H9 (cell line): ENCODE results near the gene ABCB11. TPM values are rescaled to one million over a fixed set of nuclear protein-coding genes. Genes with fewer than 3 reads are reported as not detected.

Experiments used
- DNase-seq: peaks from one replicate; pipeline ENCODE4 v3.0.0-alpha.2; 2017
- H2AFZ ChIP-seq: one replicate; pipeline ENCODE4 v1.6.1; 2013; ENCODE audit warnings: mild to moderate bottlenecking, low read length, control low read depth, moderate library complexity
- H2AK5ac ChIP-seq: 2 replicates; pipeline ENCODE4 v1.6.1; 2013; ENCODE audit warnings: low read length, control low read depth, mixed read lengths; ENCODE audit not compliant: insufficient read length
- H2BK120ac ChIP-seq: one replicate; pipeline ENCODE4 v1.6.1; 2013; ENCODE audit warnings: low read depth, mild to moderate bottlenecking, low read length, control low read depth, inconsistent platforms; ENCODE audit not compliant: poor library complexity, severe bottlenecking
- H2BK12ac ChIP-seq: 2 replicates; pipeline ENCODE4 v1.6.1; 2013; ENCODE audit warnings: low read length, control low read depth, mixed read lengths, low read depth; ENCODE audit not compliant: insufficient read length
- H2BK15ac ChIP-seq: 2 replicates; pipeline ENCODE4 v1.6.1; 2013; ENCODE audit warnings: low read depth, low read length, control low read depth
- H2BK20ac ChIP-seq: one replicate; pipeline ENCODE4 v1.6.1; 2013; ENCODE audit warnings: low read depth, mild to moderate bottlenecking, low read length, control low read depth, inconsistent platforms; ENCODE audit not compliant: poor library complexity, severe bottlenecking
- H2BK5ac ChIP-seq: 2 replicates; pipeline ENCODE4 v1.6.1; 2013; ENCODE audit warnings: low read length, control low read depth, mixed read lengths; ENCODE audit not compliant: insufficient read length
- H3K14ac ChIP-seq: 2 replicates; pipeline ENCODE4 v1.6.1; 2013; ENCODE audit warnings: low read length, control low read depth; ENCODE audit not compliant: insufficient read depth
- H3K18ac ChIP-seq: 2 replicates; pipeline ENCODE4 v1.6.1; 2013; ENCODE audit warnings: low read depth, mild to moderate bottlenecking, mixed read lengths, low read length, control low read depth; ENCODE audit not compliant: insufficient read length
- H3K23ac ChIP-seq: 2 replicates; pipeline ENCODE4 v1.6.1; 2013; ENCODE audit warnings: low read length, control low read depth, mixed read lengths, low read depth; ENCODE audit not compliant: insufficient read length
- H3K23me2 ChIP-seq: 2 replicates; pipeline ENCODE4 v1.6.1; 2013; ENCODE audit warnings: low read depth, mild to moderate bottlenecking, mixed read lengths, low read length, control low read depth; ENCODE audit not compliant: insufficient read length, poor library complexity, severe bottlenecking
- H3K27ac ChIP-seq: 2 replicates; pipeline ENCODE4 v1.5.1; 2013; ENCODE audit warnings: low read length, control low read depth, mixed read lengths, low read depth; ENCODE audit not compliant: insufficient read length
- H3K27me3 ChIP-seq: 2 replicates; pipeline ENCODE4 v1.6.1; 2013; ENCODE audit warnings: low read length, control low read depth, inconsistent platforms; ENCODE audit not compliant: insufficient read depth
- H3K4ac ChIP-seq: 2 replicates; pipeline ENCODE4 v1.6.1; 2013; ENCODE audit warnings: low read depth, mild to moderate bottlenecking, control low read depth, inconsistent platforms, low read length, moderate library complexity
- H3K4me1 ChIP-seq: 2 replicates; pipeline ENCODE4 v1.6.1; 2013; ENCODE audit warnings: low read length, control low read depth, inconsistent platforms; ENCODE audit not compliant: insufficient read depth
- H3K4me2 ChIP-seq: 2 replicates; pipeline ENCODE4 v1.6.1; 2013; ENCODE audit warnings: low read length, control low read depth, mixed read lengths; ENCODE audit not compliant: insufficient read length, insufficient read depth
- H3K56ac ChIP-seq: 2 replicates; pipeline ENCODE4 v1.6.1; 2013; ENCODE audit warnings: low read depth, mild to moderate bottlenecking, mixed read lengths, low read length, control low read depth; ENCODE audit not compliant: insufficient read length
- H3K79me1 ChIP-seq: 2 replicates; pipeline ENCODE4 v1.6.1; 2013; ENCODE audit warnings: low read depth, mild to moderate bottlenecking, moderate library complexity, low read length, control low read depth, inconsistent platforms; ENCODE audit not compliant: insufficient read depth, poor library complexity, severe bottlenecking
- H3K79me2 ChIP-seq: 2 replicates; pipeline ENCODE4 v1.6.1; 2013; ENCODE audit warnings: low read length, control low read depth, inconsistent platforms; ENCODE audit not compliant: insufficient read depth
- H3K9ac ChIP-seq: 2 replicates; pipeline ENCODE4 v1.6.1; 2013; ENCODE audit warnings: low read length, control low read depth, mixed read lengths; ENCODE audit not compliant: insufficient read length; ENCODE audit errors: extremely low read depth
- H3K9me3 ChIP-seq: one replicate; pipeline ENCODE4 v1.6.1; 2013; ENCODE audit warnings: low read depth, low read length, inconsistent platforms; ENCODE audit not compliant: control insufficient read depth
- H3T11ph ChIP-seq: one replicate; pipeline ENCODE4 v1.6.1; 2013; ENCODE audit warnings: mild to moderate bottlenecking, low read length, control low read depth, inconsistent platforms
- H4K20me1 ChIP-seq: one replicate; pipeline ENCODE4 v1.6.1; 2013; ENCODE audit not compliant: control insufficient read depth, insufficient read length, insufficient read depth
- H4K5ac ChIP-seq: 2 replicates; pipeline ENCODE4 v1.6.1; 2013; ENCODE audit warnings: low read depth, mild to moderate bottlenecking, mixed read lengths, low read length, control low read depth; ENCODE audit not compliant: insufficient read length
- H4K8ac ChIP-seq: replicated peaks from 2 replicates; pipeline ENCODE4 v1.6.1; 2013; ENCODE audit warnings: low read length, control low read depth, mixed read lengths, low read depth; ENCODE audit not compliant: insufficient read length
- H4K91ac ChIP-seq: 2 replicates; pipeline ENCODE4 v1.6.1; 2013; ENCODE audit warnings: low read depth, mild to moderate bottlenecking, moderate library complexity, mixed read lengths, low read length, control low read depth; ENCODE audit not compliant: insufficient read length
- H3K27ac Mint-ChIP-seq, 3 experiments: 2 replicates in 2 of 3; 3 replicates in 1 of 3; pipeline ENCODE4 v1.8.0; 2020 to 2021; ENCODE audit warnings: mixed read lengths in 3 of 3, mild to moderate bottlenecking in 1 of 3, moderate library complexity in 1 of 3
- H3K27me3 Mint-ChIP-seq: 2 replicates; pipeline ENCODE4 v1.8.0; 2021; ENCODE audit warnings: low read depth, mild to moderate bottlenecking, moderate library complexity, mixed read lengths
- H3K36me3 Mint-ChIP-seq, 3 experiments: 2 replicates in 2 of 3; 3 replicates in 1 of 3; pipeline ENCODE4 v1.8.0; 2020 to 2021; ENCODE audit warnings: low read depth in 3 of 3, mixed read lengths in 3 of 3; ENCODE audit not compliant: insufficient read depth in 1 of 3
- H3K4me1 Mint-ChIP-seq, 2 experiments: 2 replicates each; pipeline ENCODE4 v1.8.0; 2020; ENCODE audit warnings: mixed read lengths in 2 of 2
- H3K4me3 Mint-ChIP-seq, 2 experiments: 2 replicates in 1 of 2; 3 replicates in 1 of 2; pipeline ENCODE4 v1.8.0; 2020 to 2021; ENCODE audit warnings: mild to moderate bottlenecking in 2 of 2, mixed read lengths in 2 of 2, moderate library complexity in 1 of 2
- H3K9me3 Mint-ChIP-seq, 2 experiments: 2 replicates in 1 of 2; 3 replicates in 1 of 2; pipeline ENCODE4 v1.8.0; 2020; ENCODE audit warnings: mild to moderate bottlenecking in 2 of 2, mixed read lengths in 2 of 2, moderate library complexity in 1 of 2
- WGBS: extraction: QIAGEN DNeasy Blood & Tissue Kit; methylation state at CpG from one replicate; pipeline ENCODE4 v1.1.7; 2013; ENCODE audit warnings: missing lambda C conversion rate, low lambda C conversion rate, mixed read lengths; ENCODE audit not compliant: insufficient read length; ENCODE audit errors: extremely low coverage; 5-methylcytosine and 5-hydroxymethylcytosine counted together
- total RNA-seq: library from RNA; stranded (reverse); gene quantifications from 2 replicates; pipeline ENCODE4 v1.2.1, GENCODE V29; 2021
- TF ChIP-seq, protein P1 (sequence below): fragments of 200-600 bp; sonication (generic); conservative IDR thresholded peaks from 3 replicates; pipeline ENCODE4 v1.8.0; 2021; ENCODE audit warnings: antibody characterized with exemption, mild to moderate bottlenecking

Gene ABCB11
- total RNA-seq, 1 experiment from 2014 or later, result not detected

DNA sequence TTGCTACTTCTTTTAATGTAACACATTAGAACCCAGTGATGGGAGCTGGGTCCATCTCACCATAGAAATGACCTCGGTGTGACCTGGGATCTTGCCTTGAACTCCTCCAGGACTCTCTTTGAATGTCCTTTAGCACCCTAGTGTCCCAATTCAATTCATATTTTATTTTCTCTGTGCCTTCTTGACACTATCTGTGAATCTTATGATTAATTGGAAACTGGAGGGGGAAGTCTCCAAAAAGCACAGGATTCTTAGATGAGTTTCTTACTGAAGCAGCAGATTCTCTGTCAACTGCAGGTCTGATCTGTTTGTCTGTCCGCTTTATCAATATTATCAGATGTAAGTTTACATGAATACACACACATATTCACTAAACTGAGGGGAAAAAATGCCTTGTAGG is 38.7 kb upstream of the ABCB11 start:
- H2AFZ ChIP-seq, result no peak overlapping the region
- Mint-ChIP-seq H3K4me1 (peaks cover 0 to 5% of the 10 kb centered on the region in 2 experiments; a peak in 1 of 4 replicates), H3K27ac (no peak overlapping the region), H3K4me3 (no peak overlapping the region), H3K9me3 (no peaks in the 10 kb centered on the region), H3K27me3 (no peaks in the 10 kb centered on the region), H3K36me3 (no peaks in the 10 kb centered on the region)
- no peak overlapping the region for H4K8ac ChIP-seq
- no peak overlapping the region for H3K9ac ChIP-seq
- H2BK12ac ChIP-seq, result no peak overlapping the region
- H3K9me3 ChIP-seq, result no peaks in the 10 kb centered on the region
- DNase-seq, result no peak
- no peak overlapping the region for H2AK5ac ChIP-seq
- H3K27ac ChIP-seq, result no peak overlapping the region
- H3K79me2 ChIP-seq, result no peaks in the 10 kb centered on the region
- no peak overlapping the region for H3K56ac ChIP-seq
- H3K79me1 ChIP-seq, result no peaks in the 10 kb centered on the region
- no peak overlapping the region for H4K5ac ChIP-seq
- no peaks in the 10 kb centered on the region for H3K27me3 ChIP-seq
- TF ChIP-seq, protein P1, sequence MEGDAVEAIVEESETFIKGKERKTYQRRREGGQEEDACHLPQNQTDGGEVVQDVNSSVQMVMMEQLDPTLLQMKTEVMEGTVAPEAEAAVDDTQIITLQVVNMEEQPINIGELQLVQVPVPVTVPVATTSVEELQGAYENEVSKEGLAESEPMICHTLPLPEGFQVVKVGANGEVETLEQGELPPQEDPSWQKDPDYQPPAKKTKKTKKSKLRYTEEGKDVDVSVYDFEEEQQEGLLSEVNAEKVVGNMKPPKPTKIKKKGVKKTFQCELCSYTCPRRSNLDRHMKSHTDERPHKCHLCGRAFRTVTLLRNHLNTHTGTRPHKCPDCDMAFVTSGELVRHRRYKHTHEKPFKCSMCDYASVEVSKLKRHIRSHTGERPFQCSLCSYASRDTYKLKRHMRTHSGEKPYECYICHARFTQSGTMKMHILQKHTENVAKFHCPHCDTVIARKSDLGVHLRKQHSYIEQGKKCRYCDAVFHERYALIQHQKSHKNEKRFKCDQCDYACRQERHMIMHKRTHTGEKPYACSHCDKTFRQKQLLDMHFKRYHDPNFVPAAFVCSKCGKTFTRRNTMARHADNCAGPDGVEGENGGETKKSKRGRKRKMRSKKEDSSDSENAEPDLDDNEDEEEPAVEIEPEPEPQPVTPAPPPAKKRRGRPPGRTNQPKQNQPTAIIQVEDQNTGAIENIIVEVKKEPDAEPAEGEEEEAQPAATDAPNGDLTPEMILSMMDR, result no peak
- H4K91ac ChIP-seq, result no peak overlapping the region
- no CpG with 5 or more reads among the region's 2 CpGs for WGBS
- H3K18ac ChIP-seq, result no peak overlapping the region
- H3K4me2 ChIP-seq, result no peak overlapping the region
- no peaks in the 10 kb centered on the region for H4K20me1 ChIP-seq
- H2BK15ac ChIP-seq, result no peak overlapping the region
- H2BK120ac ChIP-seq, result no peak overlapping the region
- no peak overlapping the region for H3T11ph ChIP-seq
- no peaks in the 10 kb centered on the region for H3K4me1 ChIP-seq
- no peak overlapping the region for H2BK5ac ChIP-seq
- H3K4ac ChIP-seq, result no peak overlapping the region
- no peak overlapping the region for H2BK20ac ChIP-seq
- no peak overlapping the region for H3K23ac ChIP-seq
- H3K23me2 ChIP-seq, result no peaks in the 10 kb centered on the region
- no peak overlapping the region for H3K14ac ChIP-seq
